K562 (cell line): Measurements from ENCODE around the gene FXYD1. TPM values are rescaled to one million over a fixed set of nuclear protein-coding genes. Genes with fewer than 3 reads are reported as not detected.

Source experiments
- ASH1L ChIP-seq: fragments of 450-650 bp; IDR thresholded peaks from 2 replicates; pipeline ENCODE4 v1.6.1; 2018; ENCODE audit warnings: borderline replicate concordance, mild to moderate bottlenecking, low read depth; ENCODE audit not compliant: partially characterized antibody
- C11orf30 ChIP-seq: fragments of 450-650 bp; IDR thresholded peaks from 2 replicates; pipeline ENCODE4 v1.6.1; 2016; ENCODE audit warnings: low read depth, mild to moderate bottlenecking
- ESRRB ChIP-seq: fragments of 250-450 bp; sonication (Bioruptor Pico); IDR thresholded peaks from 2 replicates; pipeline ENCODE4 v1.5.0; 2020; ENCODE audit warnings: mild to moderate bottlenecking, moderate library complexity, borderline replicate concordance
- ETS2 ChIP-seq: IDR thresholded peaks from 2 replicates; pipeline ENCODE4 v1.6.1; 2016; ENCODE audit warnings: borderline replicate concordance, missing genetic modification characterization, mild to moderate bottlenecking, moderate library complexity, missing compliant biosample characterization; ENCODE audit not compliant: poor library complexity, severe bottlenecking
- GMEB1 ChIP-seq: fragments of 250-450 bp; sonication (Bioruptor Pico); IDR thresholded peaks from 2 replicates; pipeline ENCODE4 v1.4.0; 2020; ENCODE audit warnings: mild to moderate bottlenecking
- HDAC6 ChIP-seq: IDR thresholded peaks from 2 replicates; pipeline ENCODE4 v1.6.1; 2012; ENCODE audit warnings: low read depth, mild to moderate bottlenecking, control low read depth, inconsistent platforms, low read length, moderate library complexity
- JUND ChIP-seq, 2 experiments: IDR thresholded peaks; 2 replicates in 1 of 2; 3 replicates in 1 of 2; pipeline ENCODE4 v1.6.1; 2011; ENCODE audit warnings: borderline replicate concordance in 2 of 2, low read depth in 2 of 2, low read length in 2 of 2, improper control_type of control experiment in 1 of 2, missing biosample characterization in 1 of 2, missing genetic modification characterization in 1 of 2, missing genetic modification reagents in 1 of 2
- KLF10 ChIP-seq: fragments of 250-450 bp; sonication (Bioruptor Pico); IDR thresholded peaks from 2 replicates; pipeline ENCODE4 v1.6.1; 2021; ENCODE audit warnings: matching md5 sums
- KLF6 ChIP-seq: fragments of 250-450 bp; sonication (Bioruptor Pico); IDR thresholded peaks from 2 replicates; pipeline ENCODE4 v1.4.0; 2020; ENCODE audit warnings: mild to moderate bottlenecking, moderate library complexity, borderline replicate concordance
- MNT ChIP-seq, 2 experiments: fragments of 450-650 bp; conservative IDR thresholded peaks; 2 replicates each; pipeline ENCODE4 v1.6.1; 2017; ENCODE audit warnings: mild to moderate bottlenecking in 2 of 2, moderate library complexity in 2 of 2
- NELFE ChIP-seq: IDR thresholded peaks from 2 replicates; pipeline ENCODE4 v1.6.1; 2011; ENCODE audit warnings: mild to moderate bottlenecking; ENCODE audit not compliant: insufficient read depth, insufficient read length
- PCBP2 ChIP-seq: fragments of 200-400 bp; formaldehyde crosslinking; IDR thresholded peaks from 2 replicates; pipeline ENCODE4 v1.6.1; 2018; ENCODE audit warnings: low read length, low read depth, mild to moderate bottlenecking, moderate library complexity; ENCODE audit not compliant: poor library complexity, severe bottlenecking
- TRIM25 ChIP-seq: fragments of 450-650 bp; IDR thresholded peaks from 2 replicates; pipeline ENCODE4 v1.7.0; 2016; ENCODE audit warnings: borderline replicate concordance
- VEZF1 ChIP-seq: fragments of 200-800 bp; sonication (Bioruptor generic); IDR thresholded peaks from 2 replicates; pipeline ENCODE4 v1.6.1; 2017; ENCODE audit warnings: missing genetic modification characterization, missing compliant biosample characterization
- ZNF41 ChIP-seq: fragments of 250-450 bp; sonication (Bioruptor Pico); conservative IDR thresholded peaks from 2 replicates; pipeline ENCODE4 v1.4.0; 2020; ENCODE audit warnings: mild to moderate bottlenecking
- ZNF583 ChIP-seq: fragments of 250-450 bp; sonication (Bioruptor Pico); IDR thresholded peaks from 2 replicates; pipeline ENCODE4 v1.4.0; 2020
- polyA plus RNA-seq, 8 experiments: library from polyadenylated mRNA; depleted of rRNA in 4 of 8; stranded (reverse) in 5 of 8; unstranded in 3 of 8; fragments of >200 nt; fragmentation: Nextera tagmentation in 2 of 8; fragmentation: Illumina TruSeq in 1 of 8; extraction: Ambion mirVana in 2 of 8; extraction: Trizol in 1 of 8; gene quantifications; 2 replicates each; pipeline versions ENCODE4 v1.2.1 to v1.2.3, GENCODE V29; 2011 to 2014; ENCODE audit warnings: inconsistent platforms in 1 of 8, missing spikeins in 1 of 8
- total RNA-seq, 7 experiments: library from RNA; depleted of rRNA in 6 of 7; stranded (reverse); fragments of >200 nt in 6 of 7; fragmentation: Illumina TruSeq in 2 of 7; extraction: Trizol in 2 of 7; gene quantifications; 2 replicates each; pipeline versions ENCODE4 v1.2.1 to v1.2.3, GENCODE V29; 2011 to 2021; ENCODE audit warnings: low replicate concordance in 1 of 7
- TF ChIP-seq, protein P1 (sequence below): sonication (generic); formaldehyde crosslinking; IDR thresholded peaks from 2 replicates; pipeline ENCODE4 v1.8.1; 2022; ENCODE audit warnings: missing genetic modification reagents

FXYD1 gene
- total and polyA plus RNA-seq, 9 of the 15 experiments (the other 6 are each of a cell fraction or from before 2014, with no cell fraction given): 0.40 to 3.2 (median 1.8) TPM; not detected in 3

- TF ChIP-seq PCBP2: no peak
- TF ChIP-seq NELFE: no peak
- no peak for TF ChIP-seq KLF10 (CRISPR knock-in tag)
- TF ChIP-seq ASH1L: no peak
- no peak for TF ChIP-seq MNT (conservative IDR thresholded peaks at IDR 0.05)
- TF ChIP-seq, protein P1, sequence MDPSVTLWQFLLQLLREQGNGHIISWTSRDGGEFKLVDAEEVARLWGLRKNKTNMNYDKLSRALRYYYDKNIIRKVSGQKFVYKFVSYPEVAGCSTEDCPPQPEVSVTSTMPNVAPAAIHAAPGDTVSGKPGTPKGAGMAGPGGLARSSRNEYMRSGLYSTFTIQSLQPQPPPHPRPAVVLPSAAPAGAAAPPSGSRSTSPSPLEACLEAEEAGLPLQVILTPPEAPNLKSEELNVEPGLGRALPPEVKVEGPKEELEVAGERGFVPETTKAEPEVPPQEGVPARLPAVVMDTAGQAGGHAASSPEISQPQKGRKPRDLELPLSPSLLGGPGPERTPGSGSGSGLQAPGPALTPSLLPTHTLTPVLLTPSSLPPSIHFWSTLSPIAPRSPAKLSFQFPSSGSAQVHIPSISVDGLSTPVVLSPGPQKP: no peak
- TF ChIP-seq GMEB1: no peak
- peak; percentile 86 for TF ChIP-seq VEZF1 (CRISPR knock-in tag)
- TF ChIP-seq ETS2 (tag): no peak
- no peak for TF ChIP-seq ZNF41 (CRISPR knock-in tag)
- peak; percentile 54 for TF ChIP-seq JUND (IDR thresholded peaks at IDR 0.05; ENCODE audit: borderline replicate concordance, low read depth, low read length)
- peak; percentile 28; the same call in 1 of the 3 replicates for TF ChIP-seq JUND (tag; IDR thresholded peaks at IDR 0.05; ENCODE audit: borderline replicate concordance, low read depth, low read length)
- no peak for TF ChIP-seq HDAC6
- no peak for TF ChIP-seq C11orf30
- TF ChIP-seq ESRRB (CRISPR knock-in tag): no peak
- TF ChIP-seq KLF6 (CRISPR knock-in tag): no peak
- 0 out of 2 replicates have a peak, but pooled peaks have one; percentile 21 for TF ChIP-seq TRIM25
- TF ChIP-seq ZNF583 (CRISPR knock-in tag): no peak
These were observed 3.2 kb upstream of the FXYD1 start (continued) for GRCh38 chr19:35135389-35135909.
